Upper lobe of left lung (tissue), 6 donors: ENCODE data around the gene DTNB. TPM values are rescaled to one million over a fixed set of nuclear protein-coding genes. Genes with fewer than 3 reads are reported as not detected.
"Not testable (repeated sequence)": the region's sequence is repeated elsewhere in the genome, so short reads cannot be mapped to it uniquely, and the experiment has no call there.

Experiments used
- ATAC-seq, 2 donors: fragments of 200-7000 bp; cut with Tn5 transposase; one replicate each; pipeline ENCODE4 v1.9.1; 2022; ENCODE audit warnings: mild to moderate bottlenecking in 2 of 2, moderate library complexity in 2 of 2; ENCODE audit not compliant: low FRiP score in 2 of 2
- DNase-seq, 2 donors: peaks; one replicate each; pipeline ENCODE4 v3.0.0-alpha.2; 2019 to 2020
- H3K27ac ChIP-seq, 4 donors: fragments of 200-600 bp; sonication (generic); one replicate each; pipeline ENCODE4 v1.5.1; 2016 to 2019
- H3K27me3 ChIP-seq, 4 donors: fragments of 200-600 bp; sonication (generic); one replicate each; pipeline ENCODE4 v1.5.1; 2017 to 2019
- H3K36me3 ChIP-seq, 4 donors: fragments of 200-600 bp; sonication (generic); one replicate each; pipeline ENCODE4 v1.5.1; 2016 to 2019
- H3K4me1 ChIP-seq, 4 donors: fragments of 200-600 bp; sonication (generic); one replicate each; pipeline ENCODE4 v1.5.1; 2018 to 2019
- H3K4me3 ChIP-seq, 4 donors: fragments of 200-600 bp; sonication (generic); one replicate each; pipeline ENCODE4 v1.5.1; 2017 to 2019; ENCODE audit warnings: mild to moderate bottlenecking in 2 of 4, moderate library complexity in 1 of 4
- H3K9me3 ChIP-seq, 4 donors: fragments of 200-600 bp; sonication (generic); one replicate each; pipeline ENCODE4 v1.5.1; 2018 to 2019
- EP300 ChIP-seq, 4 donors: sonication (generic); formaldehyde crosslinking; IDR thresholded peaks; one replicate each; pipeline ENCODE4 v1.5.1; 2017; ENCODE audit warnings: antibody characterized with exemption in 4 of 4, control low read depth in 2 of 4
- POLR2A ChIP-seq, 4 donors: fragments of 450-650 bp; IDR thresholded peaks; one replicate each; pipeline ENCODE4 v1.5.1; 2016 to 2017; ENCODE audit warnings: antibody characterized with exemption in 4 of 4, mild to moderate bottlenecking in 2 of 4
- POLR2AphosphoS5 ChIP-seq, 2 donors: sonication (generic); formaldehyde crosslinking; IDR thresholded peaks; one replicate each; pipeline ENCODE4 v1.5.1; 2017; ENCODE audit warnings: antibody characterized with exemption in 2 of 2
- WGBS, 2 donors: methylation state at CpG; one replicate each; pipeline ENCODE4 v1.1.5; 2017 to 2018; 5-methylcytosine and 5-hydroxymethylcytosine counted together
- total RNA-seq, 6 donors: library from RNA; depleted of rRNA in 4 of 6; stranded (reverse); fragments of >200 nt in 4 of 6; gene quantifications; one replicate each; pipeline versions ENCODE4 v1.1.0 to v1.2.1, GENCODE V29; 2016 to 2021
- TF ChIP-seq, protein P1 (sequence below), 6 experiments: fragments of 450-650 bp in 4 of 6; fragments of 200-600 bp in 2 of 6; sonication (generic) in 2 of 6; IDR thresholded peaks; one replicate each; pipeline ENCODE4 v1.5.1; 2016 to 2019; ENCODE audit warnings: antibody characterized with exemption in 6 of 6
- donor health status: DM: no; HTN: no; CAD: no; lungs with moderate emphysema.
- donor health status: DM: no; HTN: yes; CAD: no; lungs with severe emphysema.

DTNB gene
- total RNA-seq, 6 donors from 2014 or later = 19.3 to 59.7 (median 25.6) TPM

DNA sequence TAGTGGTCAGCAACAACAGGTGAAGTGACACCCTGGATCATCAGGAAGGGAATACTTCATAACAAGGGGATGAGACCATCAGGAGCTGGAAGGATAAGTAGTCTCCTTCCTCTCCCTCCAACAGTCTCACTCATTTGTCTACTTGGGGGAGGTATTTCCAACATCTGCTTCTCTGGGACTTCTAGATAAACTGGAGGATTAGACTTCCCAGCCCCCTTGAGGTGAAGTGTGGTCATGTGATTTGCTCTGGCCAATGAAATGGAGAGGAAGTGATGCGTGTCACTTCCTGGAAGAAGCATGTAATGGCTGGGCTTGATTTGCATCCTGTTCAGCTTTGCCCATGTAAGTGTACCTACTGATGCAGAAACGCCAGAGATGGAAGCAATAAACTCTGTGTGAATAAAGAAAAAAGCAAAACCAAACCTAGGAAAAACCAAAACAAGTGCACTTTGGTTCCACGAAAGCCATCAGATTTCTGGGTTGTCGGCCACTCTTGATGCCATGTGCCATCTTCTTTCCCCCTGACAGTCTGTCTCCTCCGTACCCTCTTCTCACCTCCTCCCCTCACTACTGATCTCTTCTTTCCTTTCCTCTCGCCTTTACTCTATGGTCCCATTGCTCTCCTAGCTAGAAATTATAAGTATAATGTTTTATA, 255.5 kb downstream of the DTNB start:
- 96 to 97% methylated on average over 6 of the region's 6 CpGs for WGBS, 2 donors
- Histone ChIP-seq H3K27ac (no peak overlapping the region), H3K9me3 (no peaks in the 10 kb centered on the region), H3K27me3 (no peaks in the 10 kb centered on the region), H3K36me3 (no peaks in the 10 kb centered on the region), H3K4me3 (no peak overlapping the region), H3K4me1 (peaks cover 0 to 3% (median 0%) of the 10 kb centered on the region in 4 donors)
- TF ChIP-seq, protein P1, sequence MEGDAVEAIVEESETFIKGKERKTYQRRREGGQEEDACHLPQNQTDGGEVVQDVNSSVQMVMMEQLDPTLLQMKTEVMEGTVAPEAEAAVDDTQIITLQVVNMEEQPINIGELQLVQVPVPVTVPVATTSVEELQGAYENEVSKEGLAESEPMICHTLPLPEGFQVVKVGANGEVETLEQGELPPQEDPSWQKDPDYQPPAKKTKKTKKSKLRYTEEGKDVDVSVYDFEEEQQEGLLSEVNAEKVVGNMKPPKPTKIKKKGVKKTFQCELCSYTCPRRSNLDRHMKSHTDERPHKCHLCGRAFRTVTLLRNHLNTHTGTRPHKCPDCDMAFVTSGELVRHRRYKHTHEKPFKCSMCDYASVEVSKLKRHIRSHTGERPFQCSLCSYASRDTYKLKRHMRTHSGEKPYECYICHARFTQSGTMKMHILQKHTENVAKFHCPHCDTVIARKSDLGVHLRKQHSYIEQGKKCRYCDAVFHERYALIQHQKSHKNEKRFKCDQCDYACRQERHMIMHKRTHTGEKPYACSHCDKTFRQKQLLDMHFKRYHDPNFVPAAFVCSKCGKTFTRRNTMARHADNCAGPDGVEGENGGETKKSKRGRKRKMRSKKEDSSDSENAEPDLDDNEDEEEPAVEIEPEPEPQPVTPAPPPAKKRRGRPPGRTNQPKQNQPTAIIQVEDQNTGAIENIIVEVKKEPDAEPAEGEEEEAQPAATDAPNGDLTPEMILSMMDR (IDR thresholded peaks at IDR 0.05) = no peak
- TF ChIP-seq POLR2AphosphoS5 (IDR thresholded peaks at IDR 0.05) (no peak), POLR2A (IDR thresholded peaks at IDR 0.05) (no peak), EP300 (IDR thresholded peaks at IDR 0.05) (no peak)
- no peak for DNase-seq
- no peak for ATAC-seq

DNA sequence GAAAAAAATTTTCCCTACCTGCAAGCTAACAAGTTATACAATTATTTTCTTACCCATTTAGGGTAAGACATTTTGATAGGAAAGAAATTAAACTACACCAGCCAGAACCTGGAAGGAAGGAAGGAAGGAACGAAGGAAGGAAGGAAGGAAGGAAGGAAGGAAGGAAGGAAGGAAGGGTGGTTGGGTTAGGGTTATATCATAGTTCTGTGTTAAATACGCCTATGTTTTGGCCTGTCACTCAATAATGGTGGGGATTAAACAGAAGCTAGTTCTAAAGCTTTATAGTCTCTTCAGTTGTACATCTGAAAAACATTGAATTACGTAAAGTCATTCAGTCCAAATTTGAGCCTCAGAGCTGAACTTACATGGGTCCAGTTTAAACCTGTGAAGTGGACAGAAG, 256.7 kb downstream of the DTNB start:
- H3K4me1 ChIP-seq = peaks cover 0 to 3% (median 0%) of the 10 kb centered on the region in 4 donors
- DNase-seq (no peak), ATAC-seq (no peak)
- TF ChIP-seq POLR2A (IDR thresholded peaks at IDR 0.05) = no peak
- no peak for TF ChIP-seq POLR2AphosphoS5 (IDR thresholded peaks at IDR 0.05)
- TF ChIP-seq EP300 (IDR thresholded peaks at IDR 0.05) = no peak
- TF ChIP-seq, protein P1 (IDR thresholded peaks at IDR 0.05) = no peak
- 71 to 82% methylated on average over 2 to 3 of the region's 3 CpGs for WGBS, 2 donors
- H3K9me3 ChIP-seq = no peaks in the 10 kb centered on the region
- H3K27me3 ChIP-seq = no peaks in the 10 kb centered on the region
- H3K4me3 ChIP-seq = no peak overlapping the region
- no peaks in the 10 kb centered on the region for H3K36me3 ChIP-seq
- no peak overlapping the region for H3K27ac ChIP-seq

DNA sequence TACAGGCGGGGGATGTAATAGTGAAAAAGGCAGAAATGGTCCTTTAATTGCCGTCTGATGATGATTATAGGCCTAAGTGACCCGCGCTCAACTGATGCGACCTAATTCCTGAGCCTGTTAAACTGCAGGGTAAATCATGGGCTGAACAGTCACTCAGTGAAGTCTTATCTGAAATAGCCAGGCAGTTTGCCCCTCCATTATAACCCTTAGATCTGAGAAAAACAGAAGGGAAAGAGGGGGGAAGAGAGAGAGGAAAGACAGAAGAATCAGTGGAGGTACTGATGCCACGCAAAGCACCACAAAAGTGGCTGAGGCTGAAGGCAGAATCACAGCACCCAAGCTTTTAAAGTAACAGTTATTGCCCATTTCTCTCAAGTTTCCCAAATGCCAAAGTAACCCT, 258.6 kb downstream of the DTNB start:
- DNase-seq (no peak), ATAC-seq (no peak)
- WGBS, 2 donors = 95 to 99% methylated on average over 6 of the region's 6 CpGs
- TF ChIP-seq POLR2AphosphoS5 (IDR thresholded peaks at IDR 0.05) (no peak), EP300 (IDR thresholded peaks at IDR 0.05) (no peak), POLR2A (IDR thresholded peaks at IDR 0.05) (no peak)
- TF ChIP-seq, protein P1 (IDR thresholded peaks at IDR 0.05) = no peak
- no peak overlapping the region for H3K27ac ChIP-seq
- H3K4me3 ChIP-seq = no peak overlapping the region
- no peaks in the 10 kb centered on the region for H3K36me3 ChIP-seq
- H3K27me3 ChIP-seq = no peaks in the 10 kb centered on the region
- no peaks in the 10 kb centered on the region for H3K9me3 ChIP-seq
- no peaks in the 10 kb centered on the region for H3K4me1 ChIP-seq

DNA sequence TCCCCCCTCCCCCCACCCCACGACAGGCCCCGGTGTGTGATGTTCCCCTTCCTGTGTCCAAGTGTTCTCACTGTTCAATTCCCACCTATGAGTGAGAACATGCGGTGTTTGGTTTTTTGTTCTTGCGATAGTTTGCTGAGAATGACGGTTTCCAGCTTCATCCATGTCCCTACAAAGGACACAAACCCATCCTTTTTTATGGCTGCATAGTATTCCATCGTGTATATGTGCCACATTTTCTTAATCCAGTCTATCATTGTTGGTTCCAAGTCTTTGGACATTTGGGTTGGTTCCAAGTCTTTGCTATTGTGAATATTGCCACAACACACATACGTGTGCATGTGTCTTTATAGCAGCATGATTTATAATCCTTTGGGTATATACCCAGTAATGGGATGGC, 260.0 kb downstream of the DTNB start:
- not testable (repeated sequence) for DNase-seq, H3K4me3 ChIP-seq, H3K4me1 ChIP-seq, H3K9me3 ChIP-seq, H3K36me3 ChIP-seq, H3K27me3 ChIP-seq, ATAC-seq, H3K27ac ChIP-seq
- WGBS, 2 donors = 96% methylated on average over 7 of the region's 7 CpGs

DNA sequence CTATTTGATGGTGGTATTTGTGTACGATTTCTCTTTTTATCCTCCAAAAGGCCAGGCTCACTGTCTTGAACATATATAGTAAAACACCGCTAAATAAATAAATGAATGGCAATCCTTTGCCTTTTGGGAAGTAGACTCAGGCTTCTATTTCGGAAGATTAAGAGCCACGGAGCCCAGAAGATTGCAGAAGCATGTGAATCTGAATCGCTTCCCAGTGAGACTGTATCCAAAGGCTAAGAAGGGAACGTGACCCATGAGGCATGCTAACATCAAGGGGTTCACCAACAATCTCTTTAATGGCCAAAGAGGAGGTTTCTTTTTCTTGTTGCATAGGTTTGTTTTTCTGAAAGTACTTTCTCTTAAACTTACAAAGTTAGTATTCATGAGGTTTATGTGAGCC, 261.6 kb downstream of the DTNB start:
- no peak for DNase-seq
- no peak overlapping the region for H3K27ac ChIP-seq
- no peaks in the 10 kb centered on the region for H3K36me3 ChIP-seq
- WGBS, 2 donors = 80 to 87% methylated on average over 6 of the region's 6 CpGs
- TF ChIP-seq POLR2AphosphoS5 (IDR thresholded peaks at IDR 0.05) = no peak
- TF ChIP-seq, protein P1 (IDR thresholded peaks at IDR 0.05) = no peak
- TF ChIP-seq POLR2A (IDR thresholded peaks at IDR 0.05) = no peak
- TF ChIP-seq EP300 (IDR thresholded peaks at IDR 0.05) = no peak
- H3K9me3 ChIP-seq = no peaks in the 10 kb centered on the region
- no peak for ATAC-seq
- no peaks in the 10 kb centered on the region for H3K27me3 ChIP-seq
- no peak overlapping the region for H3K4me3 ChIP-seq
- no peaks in the 10 kb centered on the region for H3K4me1 ChIP-seq
